Right atrium auricular region (tissue), 2 donors: ENCODE results near the gene IKZF1. TPM values are rescaled to one million over a fixed set of nuclear protein-coding genes. Genes with fewer than 3 reads are reported as not detected.

Experiments
- DNase-seq: peaks from one replicate; pipeline ENCODE4 v3.0.0-alpha.2; 2019; ENCODE audit warnings: low spot score
- H3K27ac ChIP-seq, 2 donors: fragments of 200-600 bp; sonication (generic); 1 replicate in 1 of 2; 2 replicates in 1 of 2; pipeline ENCODE4 v1.5.1; 2016 to 2019
- H3K27me3 ChIP-seq, 2 donors: fragments of 200-600 bp; sonication (generic); one replicate each; pipeline versions ENCODE4 v1.5.1 to v1.6.0; 2017 to 2019
- H3K36me3 ChIP-seq: fragments of 200-600 bp; sonication (generic); one replicate; pipeline ENCODE4 v1.5.1; 2016
- H3K4me1 ChIP-seq, 2 donors: fragments of 200-600 bp; sonication (generic); one replicate each; pipeline versions ENCODE4 v1.5.1 to v1.6.0; 2017 to 2019
- H3K4me3 ChIP-seq, 2 donors: fragments of 200-600 bp; sonication (generic); 1 replicate in 1 of 2; 2 replicates in 1 of 2; pipeline ENCODE4 v1.5.1; 2017 to 2019; ENCODE audit warnings: mild to moderate bottlenecking in 1 of 2, moderate library complexity in 1 of 2
- H3K9me3 ChIP-seq, 2 donors: fragments of 200-600 bp; sonication (generic); one replicate each; pipeline ENCODE4 v1.5.1; 2019
- total RNA-seq, 2 donors: library from RNA; depleted of rRNA; stranded (reverse); fragments of >200 nt; gene quantifications; one replicate each; pipeline ENCODE4 v1.1.0, GENCODE V29; 2016
- TF ChIP-seq, protein P1 (sequence below), 2 donors: fragments of 200-600 bp; sonication (generic); IDR thresholded peaks; one replicate each; pipeline ENCODE4 v1.5.1; 2019; ENCODE audit warnings: antibody characterized with exemption in 2 of 2

The IKZF1 gene
- total RNA-seq, 2 donors from 2014 or later = 1.7 to 9.7 TPM

DNA sequence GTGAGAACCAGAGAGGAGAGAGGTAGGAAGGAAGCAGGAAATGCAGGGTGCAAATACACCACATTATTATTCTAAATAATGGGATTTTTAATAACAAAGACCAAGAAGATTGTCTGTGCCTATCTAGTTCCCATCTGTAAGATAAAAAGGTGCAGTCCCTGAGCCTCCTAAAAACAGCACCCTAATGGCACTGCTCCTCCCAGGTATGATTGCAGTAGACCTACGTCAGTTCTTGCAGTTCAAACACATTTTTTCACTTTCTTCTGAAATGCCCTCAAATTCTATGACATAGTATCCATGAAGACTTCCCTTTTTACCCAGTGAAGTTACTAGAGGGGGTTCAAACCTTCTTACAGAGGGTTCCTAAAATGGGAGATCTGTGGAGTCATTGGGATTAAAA lies 75.0 kb downstream of the IKZF1 start:
- H3K27ac ChIP-seq = no peak overlapping the region
- H3K36me3 ChIP-seq = no peaks in the 10 kb centered on the region
- DNase-seq = no peak
- no peaks in the 10 kb centered on the region for H3K4me1 ChIP-seq
- H3K4me3 ChIP-seq = no peak overlapping the region
- no peaks in the 10 kb centered on the region for H3K27me3 ChIP-seq
- no peaks in the 10 kb centered on the region for H3K9me3 ChIP-seq
- TF ChIP-seq, protein P1, sequence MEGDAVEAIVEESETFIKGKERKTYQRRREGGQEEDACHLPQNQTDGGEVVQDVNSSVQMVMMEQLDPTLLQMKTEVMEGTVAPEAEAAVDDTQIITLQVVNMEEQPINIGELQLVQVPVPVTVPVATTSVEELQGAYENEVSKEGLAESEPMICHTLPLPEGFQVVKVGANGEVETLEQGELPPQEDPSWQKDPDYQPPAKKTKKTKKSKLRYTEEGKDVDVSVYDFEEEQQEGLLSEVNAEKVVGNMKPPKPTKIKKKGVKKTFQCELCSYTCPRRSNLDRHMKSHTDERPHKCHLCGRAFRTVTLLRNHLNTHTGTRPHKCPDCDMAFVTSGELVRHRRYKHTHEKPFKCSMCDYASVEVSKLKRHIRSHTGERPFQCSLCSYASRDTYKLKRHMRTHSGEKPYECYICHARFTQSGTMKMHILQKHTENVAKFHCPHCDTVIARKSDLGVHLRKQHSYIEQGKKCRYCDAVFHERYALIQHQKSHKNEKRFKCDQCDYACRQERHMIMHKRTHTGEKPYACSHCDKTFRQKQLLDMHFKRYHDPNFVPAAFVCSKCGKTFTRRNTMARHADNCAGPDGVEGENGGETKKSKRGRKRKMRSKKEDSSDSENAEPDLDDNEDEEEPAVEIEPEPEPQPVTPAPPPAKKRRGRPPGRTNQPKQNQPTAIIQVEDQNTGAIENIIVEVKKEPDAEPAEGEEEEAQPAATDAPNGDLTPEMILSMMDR (IDR thresholded peaks at IDR 0.05) = no peak

GRCh38 chr7:50382455-50382854 lies 77.9 kb downstream of the IKZF1 start:
- TF ChIP-seq, protein P1 (IDR thresholded peaks at IDR 0.05) = no peak
- DNase-seq = no peak
- no peaks in the 10 kb centered on the region for H3K4me1 ChIP-seq
- no peaks in the 10 kb centered on the region for H3K9me3 ChIP-seq
- H3K4me3 ChIP-seq = no peak overlapping the region
- no peak overlapping the region for H3K27ac ChIP-seq
- no peaks in the 10 kb centered on the region for H3K36me3 ChIP-seq
- no peaks in the 10 kb centered on the region for H3K27me3 ChIP-seq

GRCh38 chr7:50387351-50387750 lies 82.8 kb downstream of the IKZF1 start:
- no peak overlapping the region for H3K4me3 ChIP-seq
- H3K4me1 ChIP-seq = no peaks in the 10 kb centered on the region
- no peak for DNase-seq
- no peak overlapping the region for H3K27ac ChIP-seq
- TF ChIP-seq, protein P1 (IDR thresholded peaks at IDR 0.05) = no peak
- H3K9me3 ChIP-seq = no peaks in the 10 kb centered on the region
- H3K36me3 ChIP-seq = no peaks in the 10 kb centered on the region
- H3K27me3 ChIP-seq = no peaks in the 10 kb centered on the region

DNA sequence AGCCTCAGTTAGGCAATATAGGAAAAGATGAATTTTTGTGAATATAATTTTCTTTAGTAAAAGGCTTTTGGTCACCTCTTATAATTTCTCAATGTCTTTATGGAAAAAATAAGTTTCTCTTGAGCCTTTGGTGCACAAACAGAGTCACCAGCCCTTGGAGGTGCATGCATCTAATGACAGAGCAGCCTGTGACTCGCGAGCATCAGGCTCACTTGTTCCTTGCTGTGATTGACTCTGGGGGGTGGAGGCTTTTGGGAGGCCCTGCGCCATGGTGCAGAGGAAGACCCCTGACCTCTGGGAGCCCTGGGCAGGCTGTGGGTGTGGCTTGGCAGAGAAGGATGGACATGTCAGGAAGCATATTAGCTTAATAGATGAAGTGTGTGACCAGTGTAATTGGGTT lies 85.4 kb downstream of the IKZF1 start:
- no peak for DNase-seq
- Histone ChIP-seq H3K27ac (no peak overlapping the region), H3K27me3 (no peaks in the 10 kb centered on the region), H3K36me3 (no peaks in the 10 kb centered on the region), H3K4me1 (no peaks in the 10 kb centered on the region), H3K4me3 (no peak overlapping the region), H3K9me3 (no peaks in the 10 kb centered on the region)
- TF ChIP-seq, protein P1 (IDR thresholded peaks at IDR 0.05) = no peak

- H3K27ac ChIP-seq = no peak overlapping the region
- H3K4me3 ChIP-seq = no peak overlapping the region
- DNase-seq = no peak
- H3K27me3 ChIP-seq = no peaks in the 10 kb centered on the region
- no peaks in the 10 kb centered on the region for H3K36me3 ChIP-seq
- no peaks in the 10 kb centered on the region for H3K4me1 ChIP-seq
- TF ChIP-seq, protein P1 (IDR thresholded peaks at IDR 0.05) = no peak
- H3K9me3 ChIP-seq = no peaks in the 10 kb centered on the region
Measured at GRCh38 chr7:50391386-50391785, 86.9 kb downstream of the IKZF1 start.

DNA sequence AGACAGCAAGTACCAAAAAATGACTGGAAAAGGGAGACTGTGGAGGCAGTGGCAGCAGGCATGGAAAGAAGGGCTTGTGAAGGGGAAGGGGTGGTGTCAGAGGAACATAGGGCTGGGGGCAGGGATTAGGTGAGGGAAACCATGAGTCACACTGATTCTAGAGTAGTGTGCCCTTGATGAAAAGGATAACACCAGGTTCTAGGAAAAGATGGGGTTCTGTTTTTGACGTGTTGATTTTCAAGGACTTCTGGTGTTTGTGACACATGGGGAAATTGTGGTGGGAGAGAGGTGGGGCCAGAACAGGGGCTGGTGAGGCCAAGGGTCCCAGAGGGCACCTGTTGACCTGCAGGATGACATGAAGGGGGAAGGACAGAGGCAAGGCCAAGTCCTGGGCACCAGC lies 88.6 kb downstream of the IKZF1 start:
- Histone ChIP-seq H3K9me3 (no peaks in the 10 kb centered on the region), H3K27me3 (no peaks in the 10 kb centered on the region), H3K36me3 (no peaks in the 10 kb centered on the region), H3K27ac (no peak overlapping the region), H3K4me1 (no peaks in the 10 kb centered on the region), H3K4me3 (no peak overlapping the region)
- TF ChIP-seq, protein P1 (IDR thresholded peaks at IDR 0.05) = no peak
- no peak for DNase-seq
